Endothelial cell of umbilical vein (primary cell): ENCODE results near the gene TTC4. TPM values are rescaled to one million over a fixed set of nuclear protein-coding genes. Genes with fewer than 3 reads are reported as not detected.

Source experiments
- BruUV-seq: library from RNA; stranded (reverse); fragments of 400-500 nt; replicated peaks from 2 replicates; lab custom pipeline; 2021; lab: Mats Ljungman, UMichigan
- CTCF ChIA-PET: fragments of 300-600, 350-600 bp; sonication (Branson Sonifier 250); formaldehyde crosslinking; loops from one replicate; lab custom pipeline; 2021; ENCODE audit warnings: antibody characterized with exemption, inconsistent platforms; lab: Charles Lee
- POLR2A ChIA-PET: fragments of 300-600, 350-600 bp; sonication (Branson Sonifier 250); formaldehyde crosslinking; loops from one replicate; lab custom pipeline; 2021; ENCODE audit warnings: antibody characterized with exemption, inconsistent platforms; lab: Charles Lee
- DNase-seq: peaks from one replicate; pipeline ENCODE4 v3.0.0-alpha.2; 2011; ENCODE audit warnings: low read depth, low spot score
- FAIRE-seq: peaks from 2 replicates; lab custom pipeline; 2011; peaks lifted over from hg19 to GRCh38; lab: Jason Lieb, UNC
- H2AFZ ChIP-seq: 2 replicates; pipeline ENCODE4 v1.6.0; 2012; ENCODE audit warnings: low read depth, low read length, control low read depth, inconsistent platforms
- H3K27ac ChIP-seq: 2 replicates; pipeline ENCODE4 v1.5.1; 2011; ENCODE audit warnings: low read depth, mild to moderate bottlenecking, control low read depth, low read length, moderate library complexity; ENCODE audit not compliant: insufficient read depth
- H3K27me3 ChIP-seq, 2 experiments: 2 replicates each; pipeline versions ENCODE4 v1.6.0 to v1.6.1; 2011; ENCODE audit warnings: low read length in 2 of 2, mixed read lengths in 1 of 2; ENCODE audit not compliant: control insufficient read depth in 2 of 2, insufficient read depth in 2 of 2
- H3K36me3 ChIP-seq, 2 experiments: 2 replicates in 1 of 2; 3 replicates in 1 of 2; pipeline ENCODE4 v1.5.1; 2011; ENCODE audit warnings: low read length in 2 of 2, mild to moderate bottlenecking in 1 of 2, moderate library complexity in 1 of 2; ENCODE audit not compliant: control insufficient read depth in 2 of 2, insufficient read depth in 2 of 2; ENCODE audit errors: extremely low read depth in 1 of 2
- H3K4me1 ChIP-seq: 3 replicates; pipeline ENCODE4 v1.5.1; 2011; ENCODE audit warnings: mild to moderate bottlenecking, low read length; ENCODE audit not compliant: control insufficient read depth, insufficient read depth; ENCODE audit errors: extremely low read depth
- H3K4me2 ChIP-seq: 2 replicates; pipeline ENCODE4 v1.6.1; 2011; ENCODE audit warnings: low read length, control low read depth, mixed read lengths; ENCODE audit not compliant: insufficient read depth
- H3K4me3 ChIP-seq, 3 experiments: fragments of 200-600 bp in 1 of 3; sonication (generic), shearing (Covaris generic) in 1 of 3; replicated peaks in 1 of 3; 2 replicates each; pipeline ENCODE4 v1.5.1; 2011 to 2016; ENCODE audit warnings: control low read depth in 3 of 3, low read length in 3 of 3, mild to moderate bottlenecking in 2 of 3, inconsistent platforms in 1 of 3, low read depth in 1 of 3, moderate library complexity in 1 of 3; ENCODE audit not compliant: insufficient read depth in 1 of 3
- H3K79me2 ChIP-seq: 2 replicates; pipeline ENCODE4 v1.6.0; 2012; ENCODE audit warnings: low read length, inconsistent platforms; ENCODE audit not compliant: control insufficient read depth, insufficient read depth
- H3K9ac ChIP-seq: replicated peaks from 2 replicates; pipeline ENCODE3; 2011; ENCODE audit warnings: low read length, control low read depth; ENCODE audit not compliant: insufficient read depth; ENCODE audit errors: extremely low read depth
- H3K9me1 ChIP-seq: replicated peaks from 3 replicates; pipeline ENCODE4 v1.6.0; 2011; ENCODE audit warnings: mild to moderate bottlenecking, low read length; ENCODE audit not compliant: control insufficient read depth, insufficient read depth; ENCODE audit errors: extremely low read depth
- H3K9me3 ChIP-seq: replicated peaks from 2 replicates; pipeline ENCODE4 v1.5.1; 2012; ENCODE audit warnings: low read length, inconsistent platforms; ENCODE audit not compliant: control insufficient read depth, insufficient read depth
- H4K20me1 ChIP-seq: replicated peaks from 2 replicates; pipeline ENCODE3; 2011; ENCODE audit warnings: mild to moderate bottlenecking, low read length; ENCODE audit not compliant: control insufficient read depth, insufficient read depth; ENCODE audit errors: extremely low read depth
- CTCF ChIP-seq, 2 donors: IDR thresholded peaks; 1 replicate in 1 of 2; 2 replicates in 1 of 2; pipeline ENCODE4 v1.5.1; 2011; ENCODE audit warnings: low read length in 2 of 2, mild to moderate bottlenecking in 2 of 2, moderate library complexity in 2 of 2, control low read depth in 1 of 2, inconsistent platforms in 1 of 2, low read depth in 1 of 2; ENCODE audit not compliant: insufficient read depth in 1 of 2; ENCODE audit errors: extremely low read depth in 1 of 2
- EZH2 ChIP-seq: IDR thresholded peaks from 2 replicates; pipeline ENCODE4 v1.6.1; 2012; ENCODE audit warnings: borderline replicate concordance, low read depth, mild to moderate bottlenecking, moderate library complexity, low read length, inconsistent platforms; ENCODE audit not compliant: severe bottlenecking
- FOS ChIP-seq: IDR thresholded peaks from 2 replicates; pipeline ENCODE4 v1.6.1; 2011; ENCODE audit warnings: mild to moderate bottlenecking, low read length, moderate library complexity, borderline replicate concordance; ENCODE audit not compliant: insufficient read depth
- GATA2 ChIP-seq: IDR thresholded peaks from 2 replicates; pipeline ENCODE4 v1.7.0; 2011; ENCODE audit warnings: low read depth, mild to moderate bottlenecking, moderate library complexity, mixed read lengths, low read length; ENCODE audit not compliant: insufficient read length, insufficient read depth
- JUN ChIP-seq: IDR thresholded peaks from 2 replicates; pipeline ENCODE4 v1.6.1; 2011; ENCODE audit warnings: borderline replicate concordance, low read depth; ENCODE audit not compliant: insufficient read length, insufficient read depth
- MAX ChIP-seq: IDR thresholded peaks from 2 replicates; pipeline ENCODE4 v1.6.1; 2011; ENCODE audit not compliant: insufficient read depth, insufficient read length
- MYC ChIP-seq: IDR thresholded peaks from one replicate; pipeline ENCODE4 v1.6.1; 2011; ENCODE audit warnings: mild to moderate bottlenecking, low read depth, low read length
- POLR2A ChIP-seq: IDR thresholded peaks from 2 replicates; pipeline ENCODE4 v1.6.1; 2012; ENCODE audit warnings: low read depth, mild to moderate bottlenecking, control low read depth, low read length
- POLR2AphosphoS5 ChIP-seq: IDR thresholded peaks from 2 replicates; pipeline ENCODE4 v1.6.1; 2012; ENCODE audit warnings: low read depth, mild to moderate bottlenecking, control low read depth, low read length, moderate library complexity; ENCODE audit not compliant: insufficient read depth
- dilution Hi-C: fragments of 300-500 bp; cut with MboI; formaldehyde crosslinking; loops from one replicate; pipeline ENCODE4 v1.15.0; 2019; ENCODE audit warnings: low sequenced_read_pairs; ENCODE audit not compliant: extremely low pct_ligation_motif_present
- intact Hi-C: fragments of 100-400 bp; cut with micrococcal nuclease; formaldehyde crosslinking; loops from one replicate; pipeline ENCODE4 v1.10.0; 2022
- polyA plus RNA-seq, 4 experiments: library from polyadenylated mRNA; depleted of rRNA in 3 of 4; stranded (reverse) in 3 of 4; unstranded in 1 of 4; fragments of >200 nt; gene quantifications; 2 replicates each; pipeline versions ENCODE4 v1.2.1 to v1.2.3, GENCODE V29; 2011 to 2012; ENCODE audit warnings: missing spikeins in 1 of 4
- total RNA-seq: library from RNA; stranded (reverse); gene quantifications from 2 replicates; pipeline ENCODE4 v1.2.3, GENCODE V29; 2021

TTC4 gene
- total and polyA plus RNA-seq, 2 donors (not counting 3 experiments of a cell fraction or from before 2014, with no cell fraction given) = 19.2 to 28.8 TPM

- Histone ChIP-seq H3K9ac (no peak overlapping the region), H3K27me3 (peaks cover 0 to 4% of the 10 kb centered on the region in 2 experiments), H3K9me3 (no peaks in the 10 kb centered on the region), H3K4me2 (no peak overlapping the region), H3K4me1 (no peaks in the 10 kb centered on the region), H3K36me3 (no peaks in the 10 kb centered on the region), H4K20me1 (no peaks in the 10 kb centered on the region), H3K4me3 (no peak overlapping the region), H3K79me2 (no peaks in the 10 kb centered on the region), H3K9me1 (no peaks in the 10 kb centered on the region), H2AFZ (no peak overlapping the region), H3K27ac (no peak overlapping the region)
- BruUV-seq = no TSS peak
- ChIA-PET POLR2A (no interaction called here), CTCF (interaction anchor here (1.6 kb wide), 1 partner anchor 9 kb away, joined by 4 read pairs; no protein-coding TSS in a partner anchor)
- TF ChIP-seq POLR2AphosphoS5 = no peak
- TF ChIP-seq EZH2 = no peak
- no peak for TF ChIP-seq FOS
- TF ChIP-seq POLR2A = no peak
- no peak for TF ChIP-seq CTCF (IDR thresholded peaks at IDR 0.05; ENCODE audit: extremely low read depth in 1 of 2, insufficient read depth in 1 of 2, low read depth in 1 of 2, low read length in 2 of 2)
- TF ChIP-seq GATA2 = no peak
- no peak for TF ChIP-seq MYC
- no peak for TF ChIP-seq JUN
- TF ChIP-seq MAX = no peak
- DNase-seq = no peak
- FAIRE-seq = no peak
- intact Hi-C loops (no loop called here), dilution Hi-C loops (no loop called here)
These were observed 34.3 kb upstream of the TTC4 start for GRCh38 chr1:54681358-54681757.
